Frontal cortex (tissue), 4 donors: ENCODE measurements around the gene TCF12. TPM values are rescaled to one million over a fixed set of nuclear protein-coding genes. Genes with fewer than 3 reads are reported as not detected.

Experiments used
- DNase-seq, 2 donors: peaks; one replicate each; pipeline ENCODE4 v3.0.0; 2012; ENCODE audit warnings: low spot score in 2 of 2
- FAIRE-seq: peaks from 2 replicates; lab custom pipeline; 2012; peaks lifted over from hg19 to GRCh38; lab: Jason Lieb, UNC
- total RNA-seq: library from RNA; depleted of rRNA; stranded (reverse); fragments of >200 nt; gene quantifications from one replicate; pipeline ENCODE4 v1.2.3, GENCODE V29; 2014
- donor health status: control.
- donor health status: control.
- donor health status: control.

TCF12 gene
- total RNA-seq, 1 donor from 2014 or later: 87.2 TPM

- FAIRE-seq (peak; percentile 13), DNase-seq (no peak)
Measured at GRCh38 chr15:57185507-57186074, 267.1 kb downstream of the TCF12 start.

- DNase-seq: no peak
- no peak for FAIRE-seq
Measured at GRCh38 chr15:57189466-57189865, 271.0 kb downstream of the TCF12 start.

GRCh38 chr15:57190208-57190607 lies 271.8 kb downstream of the TCF12 start:
- FAIRE-seq: no peak
- no peak for DNase-seq

- no peak for FAIRE-seq
- no peak for DNase-seq
Measured at GRCh38 chr15:57193161-57193560, 274.7 kb downstream of the TCF12 start.

GRCh38 chr15:57195326-57195725 lies 276.9 kb downstream of the TCF12 start:
- DNase-seq (no peak), FAIRE-seq (no peak)

GRCh38 chr15:57196865-57197264 lies 278.4 kb downstream of the TCF12 start:
- FAIRE-seq: no peak
- DNase-seq: no peak

GRCh38 chr15:57198131-57198530 lies 279.7 kb downstream of the TCF12 start:
- DNase-seq (no peak), FAIRE-seq (no peak)

- no peak for FAIRE-seq
- no peak for DNase-seq
Measured at GRCh38 chr15:57198654-57199291, 280.3 kb downstream of the TCF12 start.

- DNase-seq (no peak), FAIRE-seq (no peak)
Measured at GRCh38 chr15:57201578-57201977, 283.1 kb downstream of the TCF12 start.

GRCh38 chr15:57203906-57204305 lies 285.5 kb downstream of the TCF12 start:
- DNase-seq (no peak), FAIRE-seq (no peak)

GRCh38 chr15:57205027-57205855 lies 286.8 kb downstream of the TCF12 start:
- DNase-seq: no peak
- no peak for FAIRE-seq

GRCh38 chr15:57205996-57206395 lies 287.6 kb downstream of the TCF12 start:
- FAIRE-seq (no peak), DNase-seq (no peak)

GRCh38 chr15:57213862-57214261 lies 295.4 kb downstream of the TCF12 start:
- no peak for DNase-seq
- no peak for FAIRE-seq

- DNase-seq (no peak), FAIRE-seq (no peak)
Measured at GRCh38 chr15:57215326-57215725, 296.9 kb downstream of the TCF12 start.

- FAIRE-seq: no peak
Measured at GRCh38 chr15:57215881-57216280, 297.4 kb downstream of the TCF12 start.

GRCh38 chr15:57216288-57216687 lies 297.8 kb downstream of the TCF12 start:
- FAIRE-seq: no peak
- no peak for DNase-seq

More at GRCh38 chr15:57215881-57216280, 297.4 kb downstream of the TCF12 start:
- no peak for DNase-seq

GRCh38 chr15:57217778-57218598 lies 299.5 kb downstream of the TCF12 start:
- FAIRE-seq: no peak

GRCh38 chr15:57218826-57219576 lies 300.6 kb downstream of the TCF12 start:
- no peak for FAIRE-seq

More at GRCh38 chr15:57217778-57218598, 299.5 kb downstream of the TCF12 start:
- no peak for DNase-seq

GRCh38 chr15:57220205-57220604 lies 301.8 kb downstream of the TCF12 start:
- DNase-seq: no peak

More at GRCh38 chr15:57218826-57219576, 300.6 kb downstream of the TCF12 start:
- no peak for DNase-seq

More at GRCh38 chr15:57220205-57220604, 301.8 kb downstream of the TCF12 start:
- no peak for FAIRE-seq
